ENCODE results near the gene ASB6. TPM values are rescaled to one million over a fixed set of nuclear protein-coding genes. Genes with fewer than 3 reads are reported as not detected.
"Not testable (repeated sequence)": the region's sequence is repeated elsewhere in the genome, so short reads cannot be mapped to it uniquely, and the experiment has no call there.

Gene ASB6
- total RNA-seq, 1 experiment from 2014 or later = 24.4 TPM

DNA sequence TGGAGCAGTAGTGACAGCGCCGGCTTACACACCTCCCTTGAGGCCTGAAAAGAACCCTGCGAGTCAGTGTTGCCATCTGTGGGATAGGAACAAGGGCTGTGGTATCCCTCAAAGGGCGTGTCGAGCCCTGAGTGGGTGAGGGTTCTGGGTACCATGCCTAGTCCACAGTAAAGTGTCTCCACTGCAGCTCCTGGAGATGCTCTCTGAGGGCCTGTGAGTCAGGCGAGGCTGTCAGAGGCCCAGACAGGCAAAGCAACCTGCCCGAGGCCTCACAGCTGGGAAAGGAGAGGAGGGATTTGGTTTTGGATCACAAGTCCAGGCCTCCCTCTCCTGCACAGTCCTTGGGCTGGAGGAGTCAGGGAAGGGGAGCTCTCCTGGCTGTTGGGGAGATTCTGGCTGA lies 29.6 kb upstream of the ASB6 start:
- Histone ChIP-seq H3K36me3 (no peaks in the 10 kb centered on the region; the same call in 1 of the 2 replicates), H3K27me3 (no peaks in the 10 kb centered on the region), H3K4me3 (no peak overlapping the region), H3K9me3 (no peaks in the 10 kb centered on the region)
- DNase-seq = no peak

DNA sequence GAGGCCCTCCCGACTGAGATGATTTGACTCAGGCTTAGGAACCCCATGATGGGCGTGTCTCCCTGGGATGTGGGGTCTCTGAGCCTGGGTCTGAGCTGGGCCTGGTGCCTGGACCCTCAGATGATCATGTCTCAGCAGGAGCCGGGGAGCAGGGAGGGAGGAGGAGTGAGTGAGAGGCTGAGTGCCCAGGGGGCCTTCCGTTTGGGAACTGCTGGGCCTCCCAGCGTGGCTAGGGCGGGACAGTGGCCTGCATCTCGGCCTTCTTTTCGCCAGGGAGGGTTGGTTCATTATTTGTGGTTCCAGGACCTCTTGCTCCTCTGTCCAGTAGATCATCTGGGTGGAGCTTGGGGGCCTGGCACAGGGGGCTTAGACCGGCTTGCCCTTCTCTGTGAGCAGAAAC lies 29.1 kb upstream of the ASB6 start:
- Histone ChIP-seq H3K27me3 (no peaks in the 10 kb centered on the region), H3K9me3 (no peaks in the 10 kb centered on the region), H3K4me3 (no peak overlapping the region), H3K36me3 (no peaks in the 10 kb centered on the region; the same call in 1 of the 2 replicates)
- no peak for DNase-seq

DNA sequence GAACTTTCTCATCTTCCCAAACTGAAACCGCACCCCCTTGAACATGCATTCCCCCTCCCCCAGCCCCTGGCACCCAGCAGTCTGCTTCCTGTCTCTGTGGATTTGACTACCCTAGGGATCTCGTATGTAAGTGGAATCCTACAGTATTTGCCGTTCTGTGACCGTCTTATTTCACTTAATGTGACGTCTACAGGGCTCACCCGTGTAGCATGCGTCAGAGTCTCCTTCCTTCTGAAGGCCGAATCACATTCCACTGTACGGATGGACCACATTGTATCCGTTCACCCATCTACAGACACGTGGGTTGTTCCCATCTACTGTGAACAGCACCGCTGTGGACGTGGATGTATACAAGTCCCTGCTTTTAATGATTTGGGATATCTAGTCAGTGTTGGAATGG lies 28.0 kb upstream of the ASB6 start:
- Histone ChIP-seq H3K36me3 (no peaks in the 10 kb centered on the region; the same call in 1 of the 2 replicates), H3K4me3 (no peak overlapping the region), H3K27me3 (no peaks in the 10 kb centered on the region), H3K9me3 (no peaks in the 10 kb centered on the region)
- DNase-seq = no peak

DNA sequence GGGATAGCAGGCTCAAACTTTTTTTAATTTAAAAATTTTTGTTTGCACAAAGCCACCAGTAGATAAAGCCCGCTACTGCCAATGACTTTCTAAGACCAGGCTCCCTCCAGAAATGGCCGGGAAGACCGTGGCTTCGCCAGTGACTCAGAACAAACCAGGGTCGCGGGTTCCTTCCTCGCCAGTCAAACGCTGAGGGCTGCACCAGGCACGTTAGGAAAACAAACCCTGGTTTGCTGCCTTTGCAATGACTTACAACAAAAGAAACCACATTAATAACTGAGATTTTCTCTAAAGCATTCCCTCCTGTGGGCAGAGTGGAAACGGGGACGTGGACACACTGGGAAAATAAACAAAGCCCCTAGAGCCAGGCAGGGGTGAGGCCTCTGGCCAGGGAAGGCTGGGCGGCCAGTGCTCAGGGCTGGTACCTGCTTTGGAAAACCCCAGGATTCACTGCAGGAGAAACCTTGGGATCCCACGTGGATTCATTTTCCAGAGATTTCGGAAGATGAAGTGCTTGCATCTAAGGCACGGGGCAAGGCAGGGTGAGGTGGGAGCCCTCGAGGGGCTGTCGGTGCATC lies 27.3 kb upstream of the ASB6 start:
- no peaks in the 10 kb centered on the region for H3K27me3 ChIP-seq
- no peak for DNase-seq
- no peaks in the 10 kb centered on the region; the same call in 1 of the 2 replicates for H3K36me3 ChIP-seq
- H3K9me3 ChIP-seq = no peaks in the 10 kb centered on the region
- H3K4me3 ChIP-seq = no peak overlapping the region

DNA sequence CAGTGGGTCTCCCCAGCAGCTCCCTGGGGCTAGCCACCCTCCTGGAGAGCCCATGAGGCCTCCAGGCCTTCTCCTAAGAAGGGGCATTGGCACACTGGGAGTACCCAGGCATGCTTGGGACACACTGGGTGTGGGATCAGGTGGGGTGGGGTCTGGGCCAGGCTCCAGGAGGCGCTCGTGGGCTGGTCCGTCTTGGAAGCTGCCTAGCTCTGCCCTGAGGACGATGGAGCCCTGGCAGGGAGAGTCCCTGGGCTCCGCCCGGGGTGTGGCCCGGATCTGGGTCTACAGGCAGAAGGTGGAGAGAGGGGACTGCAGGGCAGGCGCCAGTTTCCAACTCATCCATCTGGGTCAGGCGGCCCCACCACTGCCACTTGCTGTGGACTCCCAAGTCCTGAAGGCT lies 25.9 kb upstream of the ASB6 start:
- peak; percentile 50 for DNase-seq
- peak overlapping the region; percentile 60 for H3K4me3 ChIP-seq
- no peaks in the 10 kb centered on the region; the same call in 1 of the 2 replicates for H3K36me3 ChIP-seq
- no peaks in the 10 kb centered on the region for H3K27me3 ChIP-seq
- no peaks in the 10 kb centered on the region for H3K9me3 ChIP-seq

DNA sequence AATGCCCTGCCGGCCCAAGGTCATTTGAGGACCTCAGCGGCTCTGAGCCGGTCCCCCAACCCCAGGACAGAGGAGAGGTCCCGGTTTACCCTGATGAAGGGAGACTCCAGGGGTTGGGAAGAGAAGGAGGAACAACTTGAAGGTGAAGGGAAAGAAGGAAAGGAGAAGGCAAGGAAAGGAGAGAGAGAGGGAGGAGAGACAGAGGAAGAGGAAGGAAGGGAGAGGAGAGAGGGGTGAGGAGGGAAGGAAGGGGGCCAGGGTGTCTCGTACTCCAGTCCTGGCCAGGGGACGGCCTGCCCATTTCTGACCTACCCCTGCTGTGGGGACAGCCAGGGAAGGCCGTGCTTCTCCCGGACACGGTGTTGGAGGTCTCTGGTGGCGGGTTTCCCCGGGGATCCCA lies 25.4 kb upstream of the ASB6 start:
- no peaks in the 10 kb centered on the region for H3K27me3 ChIP-seq
- H3K4me3 ChIP-seq = peak overlapping the region; percentile 60
- H3K9me3 ChIP-seq = no peaks in the 10 kb centered on the region
- no peak for DNase-seq
- no peaks in the 10 kb centered on the region; the same call in 1 of the 2 replicates for H3K36me3 ChIP-seq

DNA sequence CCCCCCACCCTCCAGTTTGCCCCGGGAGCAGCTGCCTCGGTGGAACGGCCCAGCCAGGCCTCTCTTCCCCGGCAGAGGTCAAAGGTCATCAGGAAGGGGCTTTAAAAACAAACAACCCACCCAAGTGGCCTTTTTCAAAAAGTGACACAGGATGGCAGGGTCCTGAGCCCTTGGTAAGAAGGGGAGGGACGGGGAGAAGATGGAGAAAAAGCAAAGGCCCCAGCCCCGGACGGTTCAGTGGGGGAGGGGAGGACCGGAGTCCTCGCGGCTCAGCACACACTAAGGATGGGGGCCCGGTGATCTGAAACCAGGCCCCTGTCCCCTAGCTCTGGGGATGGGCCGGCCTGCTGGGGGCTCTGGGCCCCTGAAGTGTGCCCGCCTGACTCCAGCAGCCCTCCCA lies 24.6 kb upstream of the ASB6 start:
- no peaks in the 10 kb centered on the region; the same call in 1 of the 2 replicates for H3K36me3 ChIP-seq
- H3K9me3 ChIP-seq = no peaks in the 10 kb centered on the region
- no peak for DNase-seq
- peak overlapping the region; percentile 60 for H3K4me3 ChIP-seq
- no peaks in the 10 kb centered on the region for H3K27me3 ChIP-seq

DNA sequence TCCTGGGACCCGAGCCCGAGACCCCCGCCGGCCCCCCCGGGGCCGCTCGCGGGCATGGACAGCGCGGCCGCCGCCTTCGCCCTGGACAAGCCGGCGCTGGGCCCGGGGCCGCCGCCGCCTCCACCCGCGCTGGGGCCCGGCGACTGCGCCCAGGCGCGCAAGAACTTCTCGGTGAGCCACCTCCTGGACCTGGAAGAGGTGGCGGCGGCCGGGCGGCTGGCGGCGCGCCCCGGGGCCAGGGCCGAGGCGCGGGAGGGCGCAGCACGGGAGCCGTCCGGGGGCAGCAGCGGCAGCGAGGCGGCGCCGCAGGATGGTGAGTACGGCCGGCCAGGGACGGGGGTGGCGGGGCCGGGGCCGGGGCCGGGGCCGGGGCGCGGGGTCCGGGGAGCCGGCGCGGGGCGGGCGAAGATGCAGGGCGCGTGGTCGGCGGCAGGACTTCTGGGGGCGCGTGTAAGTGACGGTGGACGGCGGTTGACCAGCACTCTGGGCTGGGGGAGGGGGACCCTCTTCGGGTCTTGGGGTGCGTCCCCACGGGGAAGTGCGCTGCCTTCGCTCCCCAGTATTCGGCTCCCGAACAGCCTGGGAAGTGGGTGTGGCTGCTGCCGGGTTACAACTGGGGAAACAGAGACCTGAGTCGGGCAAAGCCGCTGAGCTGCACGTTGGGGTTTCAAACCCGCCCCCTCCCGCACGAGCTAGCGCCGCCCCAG lies 24.0 kb upstream of the ASB6 start:
- H3K9me3 ChIP-seq = no peaks in the 10 kb centered on the region
- no peaks in the 10 kb centered on the region; the same call in 1 of the 2 replicates for H3K36me3 ChIP-seq
- peak overlapping the region; percentile 60 for H3K4me3 ChIP-seq
- peak; percentile 30 for DNase-seq
- no peaks in the 10 kb centered on the region for H3K27me3 ChIP-seq

DNA sequence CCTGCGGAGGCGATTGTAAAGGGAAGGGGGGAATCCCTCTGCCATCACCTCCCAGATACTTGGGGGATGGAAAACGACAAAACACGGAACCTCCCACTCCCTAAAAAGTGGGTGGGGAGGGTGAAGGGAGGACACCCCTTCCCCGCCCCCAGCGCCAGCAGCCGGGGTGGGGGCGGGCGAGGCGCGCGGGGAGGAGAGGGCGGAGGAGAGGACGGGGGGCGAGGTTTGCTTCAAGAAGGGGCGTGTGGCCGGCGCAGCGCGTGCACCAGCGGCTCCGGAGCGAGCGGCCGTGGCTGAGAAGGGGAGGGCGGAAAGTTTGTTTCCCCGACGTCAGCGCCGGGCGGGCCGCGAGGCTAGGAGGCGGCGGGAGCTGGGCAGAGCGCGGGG lies 23.4 kb upstream of the ASB6 start, which contains the start of gene PRRX2:
PRRX2 (plus strand) TSS at position 259 of the 387 bp plus-strand sequence. CDS start 221 bp downstream, outside the sequence.
- peak; percentile 69 for DNase-seq
- no peaks in the 10 kb centered on the region; the same call in 1 of the 2 replicates for H3K36me3 ChIP-seq
- no peaks in the 10 kb centered on the region for H3K27me3 ChIP-seq
- peak within 1 kb of the TSS; percentile 60 for H3K4me3 ChIP-seq
- no peaks in the 10 kb centered on the region for H3K9me3 ChIP-seq

DNA sequence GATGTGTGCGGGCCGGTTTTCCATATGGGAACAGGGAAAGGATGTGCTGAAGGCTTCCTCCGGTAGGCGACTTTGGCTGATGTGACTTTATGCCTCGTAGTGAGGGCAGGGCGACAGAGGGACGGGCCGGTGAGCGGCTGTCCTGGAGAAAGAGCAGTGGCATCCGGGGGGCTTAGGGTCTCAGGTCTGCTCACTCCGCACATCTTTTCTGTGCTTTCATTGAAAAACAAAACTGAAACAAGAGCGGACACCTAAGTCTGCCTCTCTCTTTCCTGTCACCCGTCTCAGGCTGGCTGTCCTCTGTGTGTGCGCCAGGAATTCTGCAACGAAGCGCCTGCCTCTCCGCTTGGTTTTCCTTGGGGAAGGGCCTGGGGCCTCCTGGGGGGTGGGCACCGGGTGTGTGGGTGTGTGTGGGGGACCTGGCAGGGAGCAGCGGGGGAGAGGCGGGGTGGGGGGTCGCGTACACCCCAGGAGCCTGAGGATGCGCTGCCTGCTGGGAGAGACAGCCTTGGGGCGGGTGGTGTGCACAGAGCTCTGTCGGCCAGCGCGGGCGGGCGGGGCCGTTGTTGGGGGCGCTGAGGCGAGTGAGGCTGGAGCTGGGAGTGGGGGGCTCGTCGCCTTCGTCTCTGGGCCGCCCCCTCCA lies 22.9 kb upstream of the ASB6 start:
- peak overlapping the region; percentile 51 for H3K4me3 ChIP-seq
- H3K9me3 ChIP-seq = no peaks in the 10 kb centered on the region
- no peaks in the 10 kb centered on the region; the same call in 1 of the 2 replicates for H3K36me3 ChIP-seq
- no peaks in the 10 kb centered on the region for H3K27me3 ChIP-seq
- DNase-seq = no peak

DNA sequence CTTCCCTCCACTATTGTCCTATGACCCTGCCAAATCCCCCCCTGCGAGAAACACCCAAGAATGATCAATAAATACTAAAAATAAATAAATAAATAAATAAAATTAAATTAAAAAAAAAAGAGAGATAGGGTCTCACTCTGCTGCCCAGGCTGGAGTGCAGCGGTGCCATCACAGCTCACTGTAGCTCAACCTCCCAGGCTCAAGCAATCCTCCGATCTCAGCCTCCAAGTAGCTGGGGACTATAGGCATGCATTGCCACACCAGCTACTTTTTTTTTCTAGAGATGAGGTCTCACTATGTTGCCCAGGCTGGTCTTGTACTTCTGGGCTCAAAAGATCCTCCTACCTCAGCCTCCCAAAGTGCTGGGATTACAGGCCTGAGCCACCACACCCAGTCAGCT lies 20.3 kb upstream of the ASB6 start:
- H3K9me3 ChIP-seq, H3K36me3 ChIP-seq, H3K27me3 ChIP-seq, H3K4me3 ChIP-seq, DNase-seq: not testable (repeated sequence)

DNA sequence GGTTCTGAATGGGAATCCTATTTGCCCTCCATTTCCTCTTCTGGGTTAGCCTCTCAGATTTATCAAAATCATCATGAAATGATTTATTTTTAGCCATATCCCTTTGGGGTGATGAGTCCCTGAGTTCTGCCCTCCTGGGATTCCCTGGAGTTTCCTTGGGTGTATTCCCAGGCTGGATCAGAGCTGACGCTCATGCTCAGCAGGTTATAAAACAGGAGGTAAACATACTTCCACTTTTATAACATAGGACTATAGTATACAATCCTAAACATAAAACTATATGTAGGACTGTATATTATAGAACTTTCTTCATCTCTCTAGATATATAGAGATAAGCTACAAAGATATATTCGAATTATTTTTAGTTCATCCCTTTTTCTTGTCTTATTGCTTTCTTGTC lies 19.1 kb upstream of the ASB6 start:
- no peak overlapping the region for H3K4me3 ChIP-seq
- no peak for DNase-seq
- no peaks in the 10 kb centered on the region for H3K27me3 ChIP-seq
- H3K9me3 ChIP-seq = no peaks in the 10 kb centered on the region
- H3K36me3 ChIP-seq = no peaks in the 10 kb centered on the region

DNA sequence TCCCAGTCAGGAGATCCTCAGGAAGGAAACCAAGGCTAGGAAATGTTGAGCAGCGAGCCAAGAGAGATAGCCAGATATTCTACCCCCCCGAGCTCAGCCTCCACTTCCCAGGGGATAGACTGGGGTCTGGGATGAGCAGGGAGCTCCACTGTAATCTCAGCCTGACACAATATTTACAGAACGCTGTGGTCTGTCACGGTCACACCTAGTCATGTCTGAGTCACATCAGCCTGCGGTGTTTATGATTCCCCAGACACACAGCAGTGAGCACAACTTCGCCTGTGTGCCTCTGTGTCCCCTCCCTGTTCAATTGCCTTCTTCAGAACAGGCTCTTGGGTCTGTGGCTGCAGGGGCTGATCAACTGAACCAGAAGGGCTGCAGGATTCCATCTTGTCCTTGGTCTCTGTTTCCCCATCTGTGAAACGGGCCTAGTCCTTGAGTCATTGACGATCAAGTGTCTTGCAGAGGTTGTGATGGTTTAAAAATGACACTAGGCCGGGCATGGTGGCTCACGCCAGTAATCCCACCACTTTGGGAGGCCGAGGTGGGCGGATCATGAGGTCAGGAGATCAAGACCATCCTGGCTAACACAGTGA lies 14.9 kb upstream of the ASB6 start:
- H3K4me3 ChIP-seq = no peak overlapping the region
- H3K27me3 ChIP-seq = no peaks in the 10 kb centered on the region
- H3K9me3 ChIP-seq = no peaks in the 10 kb centered on the region
- peak; percentile 62 for DNase-seq
- H3K36me3 ChIP-seq = no peaks in the 10 kb centered on the region

DNA sequence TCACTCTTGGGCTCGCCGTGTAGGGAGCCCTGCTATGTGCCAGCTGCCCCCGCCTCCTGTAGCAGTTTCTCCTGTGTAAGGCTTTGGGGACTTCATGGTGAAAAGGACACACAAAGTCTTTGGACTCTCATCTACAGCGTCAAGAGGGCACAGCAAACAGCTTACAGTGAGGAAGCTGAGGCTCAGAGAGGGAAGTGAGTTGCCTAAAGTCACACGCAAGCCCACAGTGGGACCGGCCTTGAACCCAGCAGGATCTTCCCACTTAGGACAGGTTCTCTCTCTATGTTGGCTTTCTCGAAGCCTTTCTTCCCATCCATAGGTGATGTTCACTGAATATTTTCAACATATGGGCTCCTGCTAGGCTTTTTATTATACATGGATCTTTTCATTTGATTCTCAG lies 13.7 kb upstream of the ASB6 start:
- DNase-seq = no peak
- no peaks in the 10 kb centered on the region for H3K9me3 ChIP-seq
- H3K27me3 ChIP-seq = no peaks in the 10 kb centered on the region

DNA sequence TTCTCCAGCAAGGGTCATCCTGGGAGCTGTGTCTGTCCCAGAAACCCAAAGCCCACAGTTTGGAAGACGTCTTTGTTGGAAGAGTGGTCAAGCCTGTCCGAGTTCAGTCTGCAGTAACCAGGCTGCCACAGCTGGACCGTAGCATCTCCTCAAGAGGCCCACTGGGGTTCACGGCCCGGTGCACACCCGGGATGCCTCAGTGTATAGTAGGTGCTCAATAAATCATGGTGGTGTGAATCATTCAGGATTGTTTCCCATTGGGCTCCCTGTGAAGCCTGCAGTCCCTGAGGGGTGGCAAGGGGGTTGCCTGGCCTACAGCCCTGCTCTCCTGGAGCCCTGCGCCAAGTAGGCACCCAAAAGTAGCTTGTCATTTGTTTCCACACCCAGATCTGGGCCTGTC lies 13.2 kb upstream of the ASB6 start:
- no peak for DNase-seq
- Histone ChIP-seq H3K27me3 (no peaks in the 10 kb centered on the region), H3K9me3 (no peaks in the 10 kb centered on the region), H3K36me3 (no peaks in the 10 kb centered on the region), H3K4me3 (no peak overlapping the region)

More for the DNA sequence above, 13.7 kb upstream of the ASB6 start:
- H3K4me3 ChIP-seq = no peak overlapping the region
- no peaks in the 10 kb centered on the region for H3K36me3 ChIP-seq

DNA sequence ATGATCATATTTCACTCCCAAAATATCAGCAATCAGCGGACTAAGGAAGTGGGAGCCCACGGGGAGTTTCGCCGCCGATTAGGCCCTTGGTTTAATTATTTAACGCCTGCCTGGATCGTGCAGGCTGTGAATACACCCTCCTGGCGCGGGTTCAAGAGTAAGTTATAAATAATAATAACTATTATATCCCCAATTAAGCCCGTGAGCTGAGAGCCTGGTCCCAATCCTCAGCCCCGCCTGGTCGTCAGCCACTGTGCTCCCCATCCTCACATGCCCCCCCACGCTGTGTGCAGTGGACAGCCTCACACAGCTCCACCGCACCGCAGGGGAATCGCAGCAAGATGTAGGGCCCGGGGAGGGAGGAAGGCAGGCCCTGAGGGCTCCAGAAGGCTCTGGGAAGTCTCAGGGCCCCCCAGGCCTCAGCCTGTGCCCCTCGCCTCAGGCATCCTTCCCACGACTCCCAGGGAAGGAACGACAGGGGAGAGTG lies 12.6 kb upstream of the ASB6 start:
- no peak overlapping the region for H3K4me3 ChIP-seq

More for the DNA sequence above, 12.6 kb upstream of the ASB6 start:
- H3K27me3 ChIP-seq = no peaks in the 10 kb centered on the region
- no peak for DNase-seq
- no peaks in the 10 kb centered on the region for H3K36me3 ChIP-seq
- H3K9me3 ChIP-seq = no peaks in the 10 kb centered on the region
